Endothelial cell of umbilical vein (primary cell): ENCODE results near the gene B9D1.

Experiments
- EZH2 ChIP-seq: IDR thresholded peaks from 2 replicates; pipeline ENCODE4 v1.6.1; 2012; ENCODE audit warnings: borderline replicate concordance, low read depth, mild to moderate bottlenecking, moderate library complexity, low read length, inconsistent platforms; ENCODE audit not compliant: severe bottlenecking
- FOS ChIP-seq: IDR thresholded peaks from 2 replicates; pipeline ENCODE4 v1.6.1; 2011; ENCODE audit warnings: mild to moderate bottlenecking, low read length, moderate library complexity, borderline replicate concordance; ENCODE audit not compliant: insufficient read depth
- GATA2 ChIP-seq: IDR thresholded peaks from 2 replicates; pipeline ENCODE4 v1.7.0; 2011; ENCODE audit warnings: low read depth, mild to moderate bottlenecking, moderate library complexity, mixed read lengths, low read length; ENCODE audit not compliant: insufficient read length, insufficient read depth
- JUN ChIP-seq: IDR thresholded peaks from 2 replicates; pipeline ENCODE4 v1.6.1; 2011; ENCODE audit warnings: borderline replicate concordance, low read depth; ENCODE audit not compliant: insufficient read length, insufficient read depth
- MYC ChIP-seq: IDR thresholded peaks from one replicate; pipeline ENCODE4 v1.6.1; 2011; ENCODE audit warnings: mild to moderate bottlenecking, low read depth, low read length
- POLR2A ChIP-seq: IDR thresholded peaks from 2 replicates; pipeline ENCODE4 v1.6.1; 2012; ENCODE audit warnings: low read depth, mild to moderate bottlenecking, control low read depth, low read length
- POLR2AphosphoS5 ChIP-seq: IDR thresholded peaks from 2 replicates; pipeline ENCODE4 v1.6.1; 2012; ENCODE audit warnings: low read depth, mild to moderate bottlenecking, control low read depth, low read length, moderate library complexity; ENCODE audit not compliant: insufficient read depth
- TF ChIP-seq, protein P1 (sequence below): IDR thresholded peaks from 2 replicates; pipeline ENCODE4 v1.6.1; 2011; ENCODE audit not compliant: insufficient read depth, insufficient read length
- TF ChIP-seq, protein P2 (sequence below), 2 donors: IDR thresholded peaks; 1 replicate in 1 of 2; 2 replicates in 1 of 2; pipeline ENCODE4 v1.5.1; 2011; ENCODE audit warnings: low read length in 2 of 2, mild to moderate bottlenecking in 2 of 2, moderate library complexity in 2 of 2, control low read depth in 1 of 2, inconsistent platforms in 1 of 2, low read depth in 1 of 2; ENCODE audit not compliant: insufficient read depth in 1 of 2; ENCODE audit errors: extremely low read depth in 1 of 2

DNA sequence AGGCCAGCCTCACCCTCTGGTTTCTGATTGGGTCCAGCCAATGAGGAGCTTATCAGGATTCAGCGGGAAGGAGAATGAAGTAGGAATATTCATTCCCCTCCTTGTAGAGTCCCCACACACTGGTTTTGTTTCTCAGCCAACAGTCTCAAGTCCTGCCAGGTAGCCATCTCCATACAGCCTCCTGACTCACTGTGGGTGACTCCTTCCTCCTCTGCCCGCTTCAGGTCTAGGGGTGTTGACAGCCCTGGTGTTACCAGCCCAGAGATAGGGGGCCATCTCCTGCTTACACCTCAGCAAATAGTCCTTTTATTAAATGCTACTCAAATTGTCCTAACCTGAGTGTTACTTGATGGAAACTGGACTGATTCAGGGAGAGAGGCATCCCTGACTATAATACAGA, 28.4 kb upstream of the B9D1 start:
- TF ChIP-seq, protein P1, sequence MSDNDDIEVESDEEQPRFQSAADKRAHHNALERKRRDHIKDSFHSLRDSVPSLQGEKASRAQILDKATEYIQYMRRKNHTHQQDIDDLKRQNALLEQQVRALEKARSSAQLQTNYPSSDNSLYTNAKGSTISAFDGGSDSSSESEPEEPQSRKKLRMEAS = no peak
- TF ChIP-seq, protein P2, sequence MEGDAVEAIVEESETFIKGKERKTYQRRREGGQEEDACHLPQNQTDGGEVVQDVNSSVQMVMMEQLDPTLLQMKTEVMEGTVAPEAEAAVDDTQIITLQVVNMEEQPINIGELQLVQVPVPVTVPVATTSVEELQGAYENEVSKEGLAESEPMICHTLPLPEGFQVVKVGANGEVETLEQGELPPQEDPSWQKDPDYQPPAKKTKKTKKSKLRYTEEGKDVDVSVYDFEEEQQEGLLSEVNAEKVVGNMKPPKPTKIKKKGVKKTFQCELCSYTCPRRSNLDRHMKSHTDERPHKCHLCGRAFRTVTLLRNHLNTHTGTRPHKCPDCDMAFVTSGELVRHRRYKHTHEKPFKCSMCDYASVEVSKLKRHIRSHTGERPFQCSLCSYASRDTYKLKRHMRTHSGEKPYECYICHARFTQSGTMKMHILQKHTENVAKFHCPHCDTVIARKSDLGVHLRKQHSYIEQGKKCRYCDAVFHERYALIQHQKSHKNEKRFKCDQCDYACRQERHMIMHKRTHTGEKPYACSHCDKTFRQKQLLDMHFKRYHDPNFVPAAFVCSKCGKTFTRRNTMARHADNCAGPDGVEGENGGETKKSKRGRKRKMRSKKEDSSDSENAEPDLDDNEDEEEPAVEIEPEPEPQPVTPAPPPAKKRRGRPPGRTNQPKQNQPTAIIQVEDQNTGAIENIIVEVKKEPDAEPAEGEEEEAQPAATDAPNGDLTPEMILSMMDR (IDR thresholded peaks at IDR 0.05; ENCODE audit: extremely low read depth in 1 of 2, insufficient read depth in 1 of 2, low read depth in 1 of 2, low read length in 2 of 2) = no peak
- TF ChIP-seq POLR2AphosphoS5 (no peak), FOS (no peak), POLR2A (no peak), JUN (no peak), EZH2 (no peak), MYC (no peak), GATA2 (no peak)
